HepG2 (cell line): ENCODE data around the gene ARHGAP5. TPM values are rescaled to one million over a fixed set of nuclear protein-coding genes. Genes with fewer than 3 reads are reported as not detected.

Source experiments
- ELF1 ChIP-seq: sonication (generic); formaldehyde crosslinking; IDR thresholded peaks from 2 replicates; pipeline ENCODE4 v1.4.0; 2020; ENCODE audit warnings: missing genetic modification reagents
- IKZF1 ChIP-seq: fragments of 450-650 bp; IDR thresholded peaks from 2 replicates; pipeline ENCODE4 v1.7.1; 2016
- PAX8 ChIP-seq: sonication (generic); formaldehyde crosslinking; IDR thresholded peaks from 2 replicates; pipeline ENCODE4 v1.8.0; 2022; ENCODE audit warnings: mild to moderate bottlenecking, missing genetic modification reagents, borderline replicate concordance
- SMAD9 ChIP-seq: sonication (generic); formaldehyde crosslinking; IDR thresholded peaks from 2 replicates; pipeline ENCODE4 v1.5.1; 2020; ENCODE audit warnings: mild to moderate bottlenecking, missing genetic modification reagents
- SOX5 ChIP-seq: IDR thresholded peaks from 2 replicates; pipeline ENCODE4 v1.6.1; 2016; ENCODE audit warnings: borderline replicate concordance
- SYNCRIP ChIP-seq: fragments of 200-400 bp; formaldehyde crosslinking; IDR thresholded peaks from 2 replicates; pipeline ENCODE4 v1.6.1; 2018; ENCODE audit warnings: mild to moderate bottlenecking, low read depth, low read length; ENCODE audit not compliant: insufficient read depth
- ZBTB20 ChIP-seq: sonication (generic); formaldehyde crosslinking; IDR thresholded peaks from 2 replicates; pipeline ENCODE4 v1.8.1; 2023; ENCODE audit warnings: missing genetic modification reagents, low read depth, mild to moderate bottlenecking, borderline replicate concordance
- ZFP37 ChIP-seq: sonication (generic); formaldehyde crosslinking; IDR thresholded peaks from 2 replicates; pipeline ENCODE4 v1.4.0; 2020; ENCODE audit warnings: missing genetic modification reagents, borderline replicate concordance
- ZKSCAN1 ChIP-seq: fragments of 150-350 bp; IDR thresholded peaks from 2 replicates; pipeline ENCODE4 v1.6.1; 2014; ENCODE audit warnings: low read length
- ZMYM4 ChIP-seq: sonication (generic); formaldehyde crosslinking; IDR thresholded peaks from 2 replicates; pipeline ENCODE4 v1.8.1; 2023; ENCODE audit warnings: mild to moderate bottlenecking, missing genetic modification reagents
- ZNF501 ChIP-seq: sonication (generic); formaldehyde crosslinking; IDR thresholded peaks from 2 replicates; pipeline ENCODE4 v1.5.1; 2020; ENCODE audit warnings: mild to moderate bottlenecking, moderate library complexity, missing genetic modification reagents
- ZNF547 ChIP-seq: sonication (generic); formaldehyde crosslinking; IDR thresholded peaks from 2 replicates; pipeline ENCODE4 v1.5.1; 2020; ENCODE audit warnings: mild to moderate bottlenecking, missing genetic modification reagents
- ZNF660 ChIP-seq: sonication (generic); formaldehyde crosslinking; IDR thresholded peaks from 2 replicates; pipeline ENCODE4 v1.5.1; 2020; ENCODE audit warnings: mild to moderate bottlenecking, low read depth, missing genetic modification reagents, borderline replicate concordance
- ZNF761 ChIP-seq: sonication (generic); formaldehyde crosslinking; conservative IDR thresholded peaks from 2 replicates; pipeline ENCODE4 v1.4.0; 2020; ENCODE audit warnings: mild to moderate bottlenecking, missing genetic modification reagents
- ZNF776 ChIP-seq: sonication (generic); formaldehyde crosslinking; IDR thresholded peaks from 2 replicates; pipeline ENCODE4 v1.4.0; 2020; ENCODE audit warnings: mild to moderate bottlenecking, missing genetic modification reagents
- polyA plus RNA-seq, 8 experiments: library from polyadenylated mRNA; depleted of rRNA in 3 of 8; stranded (reverse) in 7 of 8; unstranded in 1 of 8; fragments of >200 nt; fragmentation: Illumina TruSeq in 4 of 8; extraction: Trizol in 4 of 8; gene quantifications; 2 replicates each; pipeline versions ENCODE4 v1.2.1 to v1.2.3, GENCODE V29; 2011 to 2016; ENCODE audit warnings: low read depth in 4 of 8, missing spikeins in 1 of 8, mixed read lengths in 1 of 8; ENCODE audit not compliant: insufficient read depth in 1 of 8
- total RNA-seq, 5 experiments: library from RNA; depleted of rRNA; stranded (reverse); fragments of >200 nt; fragmentation: Illumina TruSeq; extraction: Trizol; gene quantifications; 2 replicates each; pipeline ENCODE4 v1.2.3, GENCODE V29; 2016; ENCODE audit warnings: low read depth in 1 of 5
- TF ChIP-seq, protein P1 (sequence below): sonication (generic); formaldehyde crosslinking; IDR thresholded peaks from 2 replicates; pipeline ENCODE4 v1.8.1; 2023; ENCODE audit warnings: missing genetic modification reagents, inconsistent platforms, borderline replicate concordance
- TF ChIP-seq, protein P2 (sequence below): sonication (generic); formaldehyde crosslinking; conservative IDR thresholded peaks from 2 replicates; pipeline ENCODE4 v1.8.1; 2023; ENCODE audit warnings: missing genetic modification reagents
- TF ChIP-seq, protein P3 (sequence below): sonication (generic); formaldehyde crosslinking; IDR thresholded peaks from 2 replicates; pipeline ENCODE4 v1.4.0; 2020; ENCODE audit warnings: low read depth, missing genetic modification reagents
- TF ChIP-seq, protein P4 (sequence below): sonication (generic); formaldehyde crosslinking; IDR thresholded peaks from 2 replicates; pipeline ENCODE4 v1.5.0; 2020; ENCODE audit warnings: mild to moderate bottlenecking, missing genetic modification reagents
- TF ChIP-seq, protein P5 (sequence below): sonication (generic); formaldehyde crosslinking; IDR thresholded peaks from 2 replicates; pipeline ENCODE4 v1.8.0; 2022; ENCODE audit warnings: mild to moderate bottlenecking, missing genetic modification reagents, moderate library complexity
- TF ChIP-seq, protein P6 (sequence below): sonication (generic); formaldehyde crosslinking; IDR thresholded peaks from 2 replicates; pipeline ENCODE4 v1.5.0; 2020; ENCODE audit warnings: mild to moderate bottlenecking, low read depth, missing genetic modification reagents, borderline replicate concordance

The ARHGAP5 gene
- total and polyA plus RNA-seq, 2 of the 13 experiments (the other 11 are each of a cell fraction or from before 2014, with no cell fraction given): 33.7 to 144 TPM

DNA sequence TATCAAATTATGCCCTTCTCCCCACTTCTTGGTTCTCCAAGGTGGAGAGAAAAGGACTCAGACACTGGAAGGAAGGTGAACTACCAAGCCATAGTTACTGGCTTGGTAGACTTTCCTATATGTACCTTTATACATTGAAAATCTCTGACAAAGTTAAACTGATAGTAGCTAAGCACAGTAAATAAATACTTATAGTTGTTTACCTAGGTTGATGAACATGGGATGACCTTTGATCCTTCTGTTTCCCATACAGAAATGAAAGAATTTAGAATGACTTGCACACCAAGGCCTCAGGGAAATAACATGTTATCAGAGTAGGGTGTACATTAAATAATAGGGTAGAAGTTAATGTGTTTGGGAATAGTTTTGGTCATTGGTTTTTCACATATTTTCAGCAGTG, 6.7 kb downstream of the ARHGAP5 start (continued):
- TF ChIP-seq, protein P1, sequence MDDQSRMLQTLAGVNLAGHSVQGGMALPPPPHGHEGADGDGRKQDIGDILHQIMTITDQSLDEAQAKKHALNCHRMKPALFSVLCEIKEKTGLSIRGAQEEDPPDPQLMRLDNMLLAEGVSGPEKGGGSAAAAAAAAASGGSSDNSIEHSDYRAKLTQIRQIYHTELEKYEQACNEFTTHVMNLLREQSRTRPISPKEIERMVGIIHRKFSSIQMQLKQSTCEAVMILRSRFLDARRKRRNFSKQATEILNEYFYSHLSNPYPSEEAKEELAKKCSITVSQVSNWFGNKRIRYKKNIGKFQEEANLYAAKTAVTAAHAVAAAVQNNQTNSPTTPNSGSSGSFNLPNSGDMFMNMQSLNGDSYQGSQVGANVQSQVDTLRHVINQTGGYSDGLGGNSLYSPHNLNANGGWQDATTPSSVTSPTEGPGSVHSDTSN: no peak
- TF ChIP-seq SMAD9 (CRISPR knock-in tag) (no peak), SYNCRIP (no peak), ZNF776 (no peak), SOX5 (CRISPR knock-in tag) (peak; percentile 58; the same call in 1 of the 2 replicates), ZNF501 (CRISPR knock-in tag) (no peak), ZNF547 (CRISPR knock-in tag) (no peak), PAX8 (CRISPR knock-in tag) (no peak), ELF1 (CRISPR knock-in tag) (no peak), ZMYM4 (no peak; the same call in 1 of the 2 replicates), ZBTB20 (CRISPR knock-in tag) (peak; percentile 99; the same call in 1 of the 2 replicates), ZNF761 (CRISPR knock-in tag) (no peak), IKZF1 (no peak), ZKSCAN1 (no peak), ZNF660 (CRISPR knock-in tag) (no peak), ZFP37 (CRISPR knock-in tag) (no peak)
- TF ChIP-seq, protein P2, sequence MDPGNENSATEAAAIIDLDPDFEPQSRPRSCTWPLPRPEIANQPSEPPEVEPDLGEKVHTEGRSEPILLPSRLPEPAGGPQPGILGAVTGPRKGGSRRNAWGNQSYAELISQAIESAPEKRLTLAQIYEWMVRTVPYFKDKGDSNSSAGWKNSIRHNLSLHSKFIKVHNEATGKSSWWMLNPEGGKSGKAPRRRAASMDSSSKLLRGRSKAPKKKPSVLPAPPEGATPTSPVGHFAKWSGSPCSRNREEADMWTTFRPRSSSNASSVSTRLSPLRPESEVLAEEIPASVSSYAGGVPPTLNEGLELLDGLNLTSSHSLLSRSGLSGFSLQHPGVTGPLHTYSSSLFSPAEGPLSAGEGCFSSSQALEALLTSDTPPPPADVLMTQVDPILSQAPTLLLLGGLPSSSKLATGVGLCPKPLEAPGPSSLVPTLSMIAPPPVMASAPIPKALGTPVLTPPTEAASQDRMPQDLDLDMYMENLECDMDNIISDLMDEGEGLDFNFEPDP (CRISPR knock-in tag): no peak
- TF ChIP-seq, protein P3, sequence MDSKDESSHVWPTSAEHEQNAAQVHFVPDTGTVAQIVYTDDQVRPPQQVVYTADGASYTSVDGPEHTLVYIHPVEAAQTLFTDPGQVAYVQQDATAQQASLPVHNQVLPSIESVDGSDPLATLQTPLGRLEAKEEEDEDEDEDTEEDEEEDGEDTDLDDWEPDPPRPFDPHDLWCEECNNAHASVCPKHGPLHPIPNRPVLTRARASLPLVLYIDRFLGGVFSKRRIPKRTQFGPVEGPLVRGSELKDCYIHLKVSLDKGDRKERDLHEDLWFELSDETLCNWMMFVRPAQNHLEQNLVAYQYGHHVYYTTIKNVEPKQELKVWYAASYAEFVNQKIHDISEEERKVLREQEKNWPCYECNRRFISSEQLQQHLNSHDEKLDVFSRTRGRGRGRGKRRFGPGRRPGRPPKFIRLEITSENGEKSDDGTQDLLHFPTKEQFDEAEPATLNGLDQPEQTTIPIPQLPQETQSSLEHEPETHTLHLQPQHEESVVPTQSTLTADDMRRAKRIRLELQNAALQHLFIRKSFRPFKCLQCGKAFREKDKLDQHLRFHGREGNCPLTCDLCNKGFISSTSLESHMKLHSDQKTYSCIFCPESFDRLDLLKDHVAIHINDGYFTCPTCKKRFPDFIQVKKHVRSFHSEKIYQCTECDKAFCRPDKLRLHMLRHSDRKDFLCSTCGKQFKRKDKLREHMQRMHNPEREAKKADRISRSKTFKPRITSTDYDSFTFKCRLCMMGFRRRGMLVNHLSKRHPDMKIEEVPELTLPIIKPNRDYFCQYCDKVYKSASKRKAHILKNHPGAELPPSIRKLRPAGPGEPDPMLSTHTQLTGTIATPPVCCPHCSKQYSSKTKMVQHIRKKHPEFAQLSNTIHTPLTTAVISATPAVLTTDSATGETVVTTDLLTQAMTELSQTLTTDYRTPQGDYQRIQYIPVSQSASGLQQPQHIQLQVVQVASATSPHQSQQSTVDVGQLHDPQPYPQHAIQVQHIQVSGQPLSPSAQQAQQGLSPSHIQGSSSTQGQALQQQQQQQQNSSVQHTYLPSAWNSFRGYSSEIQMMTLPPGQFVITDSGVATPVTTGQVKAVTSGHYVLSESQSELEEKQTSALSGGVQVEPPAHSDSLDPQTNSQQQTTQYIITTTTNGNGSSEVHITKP: peak; percentile 54
- TF ChIP-seq, protein P4, sequence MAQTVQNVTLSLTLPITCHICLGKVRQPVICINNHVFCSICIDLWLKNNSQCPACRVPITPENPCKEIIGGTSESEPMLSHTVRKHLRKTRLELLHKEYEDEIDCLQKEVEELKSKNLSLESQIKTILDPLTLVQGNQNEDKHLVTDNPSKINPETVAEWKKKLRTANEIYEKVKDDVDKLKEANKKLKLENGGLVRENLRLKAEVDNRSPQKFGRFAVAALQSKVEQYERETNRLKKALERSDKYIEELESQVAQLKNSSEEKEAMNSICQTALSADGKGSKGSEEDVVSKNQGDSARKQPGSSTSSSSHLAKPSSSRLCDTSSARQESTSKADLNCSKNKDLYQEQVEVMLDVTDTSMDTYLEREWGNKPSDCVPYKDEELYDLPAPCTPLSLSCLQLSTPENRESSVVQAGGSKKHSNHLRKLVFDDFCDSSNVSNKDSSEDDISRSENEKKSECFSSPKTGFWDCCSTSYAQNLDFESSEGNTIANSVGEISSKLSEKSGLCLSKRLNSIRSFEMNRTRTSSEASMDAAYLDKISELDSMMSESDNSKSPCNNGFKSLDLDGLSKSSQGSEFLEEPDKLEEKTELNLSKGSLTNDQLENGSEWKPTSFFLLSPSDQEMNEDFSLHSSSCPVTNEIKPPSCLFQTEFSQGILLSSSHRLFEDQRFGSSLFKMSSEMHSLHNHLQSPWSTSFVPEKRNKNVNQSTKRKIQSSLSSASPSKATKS: 0 out of 2 replicates have a peak, but pooled peaks have one; percentile 78
- TF ChIP-seq, protein P5, sequence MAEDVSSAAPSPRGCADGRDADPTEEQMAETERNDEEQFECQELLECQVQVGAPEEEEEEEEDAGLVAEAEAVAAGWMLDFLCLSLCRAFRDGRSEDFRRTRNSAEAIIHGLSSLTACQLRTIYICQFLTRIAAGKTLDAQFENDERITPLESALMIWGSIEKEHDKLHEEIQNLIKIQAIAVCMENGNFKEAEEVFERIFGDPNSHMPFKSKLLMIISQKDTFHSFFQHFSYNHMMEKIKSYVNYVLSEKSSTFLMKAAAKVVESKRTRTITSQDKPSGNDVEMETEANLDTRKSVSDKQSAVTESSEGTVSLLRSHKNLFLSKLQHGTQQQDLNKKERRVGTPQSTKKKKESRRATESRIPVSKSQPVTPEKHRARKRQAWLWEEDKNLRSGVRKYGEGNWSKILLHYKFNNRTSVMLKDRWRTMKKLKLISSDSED (CRISPR knock-in tag): no peak
- TF ChIP-seq, protein P6, sequence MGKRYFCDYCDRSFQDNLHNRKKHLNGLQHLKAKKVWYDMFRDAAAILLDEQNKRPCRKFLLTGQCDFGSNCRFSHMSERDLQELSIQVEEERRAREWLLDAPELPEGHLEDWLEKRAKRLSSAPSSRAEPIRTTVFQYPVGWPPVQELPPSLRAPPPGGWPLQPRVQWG (CRISPR knock-in tag): no peak
